Thyroid gland (tissue), 4 donors: ENCODE results near the gene ARHGDIB.

Source experiments
- POLR2A ChIP-seq, 2 donors: fragments of 450-650 bp; IDR thresholded peaks; one replicate each; pipeline ENCODE4 v1.6.1; 2017; ENCODE audit warnings: antibody characterized with exemption in 2 of 2, mild to moderate bottlenecking in 2 of 2, moderate library complexity in 1 of 2
- TF ChIP-seq, protein P1 (sequence below), 6 experiments: fragments of 200-600 bp in 3 of 6; fragments of 450-650 bp in 3 of 6; sonication (generic) in 3 of 6; IDR thresholded peaks; one replicate each; pipeline ENCODE4 v1.5.1; 2016 to 2019; ENCODE audit warnings: antibody characterized with exemption in 6 of 6, mild to moderate bottlenecking in 2 of 6, inconsistent platforms in 1 of 6, moderate library complexity in 1 of 6

- TF ChIP-seq, protein P1, sequence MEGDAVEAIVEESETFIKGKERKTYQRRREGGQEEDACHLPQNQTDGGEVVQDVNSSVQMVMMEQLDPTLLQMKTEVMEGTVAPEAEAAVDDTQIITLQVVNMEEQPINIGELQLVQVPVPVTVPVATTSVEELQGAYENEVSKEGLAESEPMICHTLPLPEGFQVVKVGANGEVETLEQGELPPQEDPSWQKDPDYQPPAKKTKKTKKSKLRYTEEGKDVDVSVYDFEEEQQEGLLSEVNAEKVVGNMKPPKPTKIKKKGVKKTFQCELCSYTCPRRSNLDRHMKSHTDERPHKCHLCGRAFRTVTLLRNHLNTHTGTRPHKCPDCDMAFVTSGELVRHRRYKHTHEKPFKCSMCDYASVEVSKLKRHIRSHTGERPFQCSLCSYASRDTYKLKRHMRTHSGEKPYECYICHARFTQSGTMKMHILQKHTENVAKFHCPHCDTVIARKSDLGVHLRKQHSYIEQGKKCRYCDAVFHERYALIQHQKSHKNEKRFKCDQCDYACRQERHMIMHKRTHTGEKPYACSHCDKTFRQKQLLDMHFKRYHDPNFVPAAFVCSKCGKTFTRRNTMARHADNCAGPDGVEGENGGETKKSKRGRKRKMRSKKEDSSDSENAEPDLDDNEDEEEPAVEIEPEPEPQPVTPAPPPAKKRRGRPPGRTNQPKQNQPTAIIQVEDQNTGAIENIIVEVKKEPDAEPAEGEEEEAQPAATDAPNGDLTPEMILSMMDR (IDR thresholded peaks at IDR 0.05), result no peak
- TF ChIP-seq POLR2A (IDR thresholded peaks at IDR 0.05), result no peak
These were observed 41.9 kb downstream of the ARHGDIB start for GRCh38 chr12:14919455-14919854.
